GM19023 (cell line): ENCODE results near the gene BRD8.
A peak's percentile ranks its signal among the peaks of the same experiment; 100 is the strongest.
"Not testable (repeated sequence)": the region's sequence is repeated elsewhere in the genome, so short reads cannot be mapped to it uniquely, and the experiment has no call there.

ENCODE experiments used
- ATAC-seq: cut with Tn5 transposase; IDR thresholded peaks from one replicate; pipeline ENCODE4 v1.9.1; 2021; ENCODE audit warnings: mild to moderate bottlenecking, moderate library complexity; ENCODE audit not compliant: unreplicated experiment

BRD8 gene, protein sequence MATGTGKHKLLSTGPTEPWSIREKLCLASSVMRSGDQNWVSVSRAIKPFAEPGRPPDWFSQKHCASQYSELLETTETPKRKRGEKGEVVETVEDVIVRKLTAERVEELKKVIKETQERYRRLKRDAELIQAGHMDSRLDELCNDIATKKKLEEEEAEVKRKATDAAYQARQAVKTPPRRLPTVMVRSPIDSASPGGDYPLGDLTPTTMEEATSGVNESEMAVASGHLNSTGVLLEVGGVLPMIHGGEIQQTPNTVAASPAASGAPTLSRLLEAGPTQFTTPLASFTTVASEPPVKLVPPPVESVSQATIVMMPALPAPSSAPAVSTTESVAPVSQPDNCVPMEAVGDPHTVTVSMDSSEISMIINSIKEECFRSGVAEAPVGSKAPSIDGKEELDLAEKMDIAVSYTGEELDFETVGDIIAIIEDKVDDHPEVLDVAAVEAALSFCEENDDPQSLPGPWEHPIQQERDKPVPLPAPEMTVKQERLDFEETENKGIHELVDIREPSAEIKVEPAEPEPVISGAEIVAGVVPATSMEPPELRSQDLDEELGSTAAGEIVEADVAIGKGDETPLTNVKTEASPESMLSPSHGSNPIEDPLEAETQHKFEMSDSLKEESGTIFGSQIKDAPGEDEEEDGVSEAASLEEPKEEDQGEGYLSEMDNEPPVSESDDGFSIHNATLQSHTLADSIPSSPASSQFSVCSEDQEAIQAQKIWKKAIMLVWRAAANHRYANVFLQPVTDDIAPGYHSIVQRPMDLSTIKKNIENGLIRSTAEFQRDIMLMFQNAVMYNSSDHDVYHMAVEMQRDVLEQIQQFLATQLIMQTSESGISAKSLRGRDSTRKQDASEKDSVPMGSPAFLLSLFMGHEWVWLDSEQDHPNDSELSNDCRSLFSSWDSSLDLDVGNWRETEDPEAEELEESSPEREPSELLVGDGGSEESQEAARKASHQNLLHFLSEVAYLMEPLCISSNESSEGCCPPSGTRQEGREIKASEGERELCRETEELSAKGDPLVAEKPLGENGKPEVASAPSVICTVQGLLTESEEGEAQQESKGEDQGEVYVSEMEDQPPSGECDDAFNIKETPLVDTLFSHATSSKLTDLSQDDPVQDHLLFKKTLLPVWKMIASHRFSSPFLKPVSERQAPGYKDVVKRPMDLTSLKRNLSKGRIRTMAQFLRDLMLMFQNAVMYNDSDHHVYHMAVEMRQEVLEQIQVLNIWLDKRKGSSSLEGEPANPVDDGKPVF

DNA sequence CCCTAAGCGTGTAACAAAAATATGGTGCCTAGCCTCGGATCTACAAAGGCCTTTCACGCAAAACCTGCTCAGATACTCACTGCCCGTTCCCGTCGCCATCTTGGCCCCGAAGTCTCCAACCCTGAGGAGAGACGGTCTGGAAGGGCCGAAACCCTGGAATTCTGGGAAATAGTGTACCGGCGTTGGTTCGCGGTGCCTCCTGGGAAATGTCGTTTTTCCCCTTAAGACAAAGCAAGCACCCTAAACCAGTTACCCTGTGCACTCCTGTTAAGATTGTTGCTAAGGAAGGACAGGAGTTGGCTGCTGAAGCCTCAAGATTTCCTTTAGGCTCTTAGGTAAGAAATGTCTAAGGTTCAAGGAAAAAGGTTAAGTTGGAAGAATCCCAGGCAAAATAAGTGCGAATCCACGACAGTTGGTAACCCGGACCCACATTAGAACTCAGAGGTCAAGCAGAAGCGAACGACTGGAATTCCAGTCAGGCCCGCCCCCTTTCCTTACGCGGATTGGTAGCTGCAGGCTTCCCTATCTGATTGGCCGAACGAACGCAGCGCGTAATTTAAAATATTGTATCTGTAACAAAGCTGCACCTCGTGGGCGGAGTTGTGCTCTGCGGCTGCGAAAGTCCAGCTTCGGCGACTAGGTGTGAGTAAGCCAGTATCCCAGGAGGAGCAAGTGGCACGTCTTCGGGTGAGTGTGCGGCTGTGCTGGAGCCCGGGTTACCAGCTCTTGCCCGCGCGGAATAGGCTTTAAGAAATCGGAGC is at the start of gene BRD8, which contains the start of gene KIF20A:
TSS of gene BRD8 (minus strand) at position 115 of the 761 bp plus-strand sequence. CDS start at position 99, 16 bp downstream.
TSS of gene KIF20A (plus strand) at position 597 of the 761 bp plus-strand sequence. CDS start 569 bp downstream, outside the sequence.
- peak; percentile 83 for ATAC-seq

DNA sequence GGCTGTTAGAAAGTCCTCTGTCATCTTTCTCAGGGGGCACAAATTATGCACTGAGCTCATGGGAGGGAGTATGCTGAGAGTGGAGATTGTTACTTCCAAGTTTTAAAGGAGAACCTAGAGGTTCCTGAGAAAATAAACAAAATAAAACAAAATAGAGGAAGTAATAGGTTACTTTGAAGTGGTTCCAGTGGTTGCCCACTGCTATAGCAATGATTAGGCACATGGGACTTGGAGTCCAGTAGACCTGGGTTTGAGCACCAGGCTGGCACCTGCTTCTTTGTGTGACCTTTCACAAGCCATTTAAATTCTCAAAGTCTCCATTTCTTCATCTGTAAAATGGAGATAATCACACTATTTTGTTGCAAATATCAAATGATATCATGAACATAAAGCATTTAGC is 48.5 kb upstream of the BRD8 start:
- ATAC-seq = no peak

DNA sequence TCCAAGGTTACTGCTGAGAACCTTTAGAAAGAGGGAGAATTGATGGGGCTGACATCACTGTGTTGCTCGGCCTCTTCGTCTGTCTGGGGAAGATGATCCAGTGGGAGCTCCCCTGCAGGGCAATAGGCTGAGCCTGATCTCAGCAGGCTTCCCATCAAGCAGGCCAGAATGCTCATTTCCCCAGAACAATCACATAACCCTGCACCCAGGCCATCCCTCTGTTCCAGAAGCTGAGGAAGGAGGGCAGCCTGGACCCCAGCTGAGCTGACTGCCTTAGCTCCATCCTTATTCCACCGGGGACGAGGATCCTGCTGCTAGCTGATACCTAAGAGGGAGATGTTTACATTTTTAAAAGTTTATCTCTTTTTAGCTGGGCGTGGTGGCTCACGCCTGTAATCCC is 46.3 kb upstream of the BRD8 start:
- no peak for ATAC-seq

DNA sequence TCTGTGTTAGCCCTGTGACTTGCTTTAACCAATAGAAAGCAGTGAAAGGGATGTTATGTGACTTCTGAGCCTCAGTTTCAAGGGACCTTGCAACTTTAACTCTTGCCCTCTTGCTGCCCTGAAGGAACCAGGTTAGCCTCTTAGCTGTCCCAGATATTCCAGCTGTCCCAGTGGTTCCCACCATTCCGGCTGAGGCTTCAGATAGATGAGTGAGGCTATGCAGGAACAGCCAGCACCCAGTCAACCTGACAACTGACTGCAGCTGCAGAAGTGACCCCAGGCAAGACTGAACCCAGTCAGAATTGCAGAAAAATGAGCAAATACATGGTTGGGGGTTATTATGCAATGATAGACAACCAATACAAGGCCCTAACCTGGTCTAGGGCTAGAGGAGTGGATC is 45.1 kb upstream of the BRD8 start:
- no peak for ATAC-seq

DNA sequence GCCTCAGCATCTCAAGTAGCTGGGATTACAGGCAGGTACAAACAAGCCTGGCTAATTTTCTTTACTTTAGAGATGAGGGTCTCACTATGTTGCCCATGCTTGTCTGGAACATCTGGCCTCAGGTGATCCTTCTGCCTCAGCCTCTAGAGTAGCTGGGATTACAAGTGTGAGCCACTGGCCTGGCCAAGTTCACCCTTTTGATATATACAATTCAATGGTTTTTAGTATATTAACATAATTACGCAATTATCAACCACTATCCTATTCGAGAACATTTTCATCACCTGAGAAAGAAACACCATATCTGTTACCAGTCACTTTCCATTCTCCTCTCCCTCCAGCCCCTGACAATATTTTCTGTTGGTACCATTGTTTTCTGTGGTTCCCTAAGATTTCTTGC is 38.4 kb upstream of the BRD8 start:
- ATAC-seq = no peak

DNA sequence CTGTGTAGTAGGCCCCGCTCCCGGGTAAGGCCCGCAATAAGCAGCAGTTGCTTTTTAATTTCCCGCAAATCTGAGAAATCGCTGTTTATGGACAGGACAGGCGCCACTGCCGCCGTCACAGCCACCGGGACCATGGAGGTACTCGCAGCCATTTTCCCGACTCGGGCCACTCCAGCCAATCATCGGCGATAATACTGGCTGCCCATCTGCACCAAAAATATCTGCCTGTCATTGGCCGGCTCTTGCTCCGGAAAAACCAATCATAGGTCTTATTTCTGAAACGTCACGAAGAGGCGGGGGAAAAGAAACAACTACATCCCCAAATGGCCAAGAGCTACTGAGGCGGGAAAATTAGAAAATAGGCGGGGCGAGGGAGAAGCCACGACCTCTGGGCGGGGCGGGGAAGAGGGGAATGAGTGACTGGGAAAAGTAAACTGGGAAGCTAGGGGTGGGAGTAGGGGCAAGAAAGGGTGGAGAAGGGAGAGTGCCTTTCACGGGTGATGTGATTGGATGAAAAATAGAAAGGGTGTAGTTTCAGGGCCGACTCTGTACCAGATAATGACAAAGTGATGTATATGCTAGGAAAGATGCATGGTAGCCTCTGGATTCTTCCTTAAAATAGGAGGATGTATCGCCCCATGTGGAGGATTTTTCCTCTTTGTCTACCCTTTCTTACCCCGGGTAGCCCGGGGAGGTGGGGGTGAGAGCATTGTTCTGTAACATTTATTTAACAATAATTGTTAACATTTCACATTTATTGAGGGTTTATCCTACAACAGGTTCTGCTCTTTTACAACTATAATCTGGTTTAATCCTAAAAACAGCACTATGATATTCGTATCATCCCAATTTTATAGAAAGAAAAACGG is 35.0 kb upstream of the BRD8 start, which contains the start of gene CDC23:
TSS of gene CDC23 (minus strand) at position 163 of the 869 bp plus-strand sequence. CDS start at position 152, 11 bp downstream.
- ATAC-seq = peak; percentile 99

DNA sequence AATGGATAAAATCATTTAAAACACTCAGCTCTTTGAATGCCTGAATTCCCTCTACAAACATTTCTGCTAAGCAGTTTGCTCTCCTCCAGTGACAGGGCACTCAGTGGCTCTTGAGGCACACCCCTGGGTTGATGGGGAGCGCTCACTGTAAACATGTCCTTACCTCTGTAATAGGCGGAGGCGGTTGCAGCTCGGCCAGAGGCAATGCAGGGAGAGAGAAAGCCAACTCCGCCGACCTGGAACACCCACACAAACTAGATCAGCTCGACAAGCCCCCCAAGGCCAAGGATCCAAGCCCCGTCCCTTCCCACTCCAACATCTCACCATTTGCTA is 34.4 kb upstream of the BRD8 start:
- ATAC-seq = peak; percentile 22

DNA sequence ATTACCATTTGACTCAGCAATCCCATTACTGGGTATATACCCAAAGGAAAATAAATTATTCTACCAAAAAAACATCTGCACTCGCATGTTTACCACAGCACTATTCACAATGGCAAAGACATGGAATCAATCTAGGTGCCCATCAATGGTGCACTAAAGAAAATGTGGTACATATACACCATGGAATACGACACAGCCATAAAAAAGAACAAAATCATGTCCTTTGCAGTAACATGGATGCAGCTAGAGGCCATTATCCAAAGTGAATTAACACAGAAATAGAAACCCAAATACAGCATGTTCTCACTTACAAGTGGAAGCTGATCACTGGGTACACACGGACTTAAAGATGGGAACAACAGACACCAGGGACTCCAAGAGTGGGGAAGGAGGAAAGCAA is 32.6 kb upstream of the BRD8 start:
- ATAC-seq = no peak

DNA sequence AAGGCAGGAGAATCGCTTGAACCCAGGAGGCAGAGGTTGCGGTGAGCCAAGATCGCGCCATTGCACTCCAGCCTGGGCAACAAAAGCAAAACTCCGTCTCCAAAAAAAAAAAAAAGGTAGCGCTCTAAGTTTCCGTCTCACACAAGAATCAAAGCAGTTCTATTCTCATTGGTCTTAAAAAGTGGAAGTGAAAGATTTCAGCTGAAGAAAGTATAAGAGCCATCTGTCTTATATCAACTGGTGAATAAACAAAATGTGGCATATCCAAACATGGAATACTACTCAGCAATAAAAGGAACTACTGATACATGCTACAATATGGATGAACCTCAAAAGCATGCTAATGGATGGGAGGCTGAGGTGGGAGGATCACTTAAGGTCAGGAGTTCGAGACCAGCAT is 15.4 kb upstream of the BRD8 start:
- not testable (repeated sequence) for ATAC-seq

DNA sequence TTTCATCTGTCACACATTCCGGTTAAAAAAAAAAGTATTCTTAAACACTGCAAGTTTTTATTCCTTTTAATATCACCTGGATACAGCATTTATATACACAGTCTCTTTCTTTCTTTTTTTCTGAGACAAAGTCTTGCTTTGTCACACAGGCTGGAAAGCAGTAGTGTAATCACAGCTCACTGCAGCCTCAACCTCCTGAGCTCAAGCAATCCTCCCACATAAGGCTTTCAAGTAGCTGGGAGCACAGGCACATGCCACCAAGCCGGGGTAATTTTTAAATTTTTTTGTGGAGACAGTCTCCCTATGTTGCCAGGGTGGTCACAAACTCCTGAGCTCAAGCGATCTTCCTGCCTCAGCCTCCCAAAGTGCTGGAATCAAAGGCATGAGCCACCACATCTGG is 14.4 kb upstream of the BRD8 start:
- ATAC-seq = no peak

DNA sequence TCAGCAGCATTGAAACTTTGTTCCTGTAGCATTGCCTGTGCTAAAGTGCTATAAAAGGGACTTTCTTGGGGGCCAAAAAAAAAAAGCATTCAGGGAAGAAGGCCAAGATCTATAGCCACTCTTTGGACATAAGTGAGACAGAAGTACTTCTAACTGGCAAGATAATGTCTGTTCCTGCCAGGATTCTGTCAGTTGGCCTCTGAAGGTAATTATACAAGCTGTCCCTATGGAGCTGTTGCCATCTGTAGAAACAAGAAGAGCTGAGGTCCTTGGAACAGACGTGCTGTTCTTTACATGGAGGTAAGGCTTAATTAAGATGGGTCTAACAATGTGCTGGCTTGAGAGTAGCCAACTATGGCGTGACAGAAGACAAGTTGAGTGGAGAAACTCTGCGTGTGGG is 10.2 kb upstream of the BRD8 start:
- no peak for ATAC-seq

DNA sequence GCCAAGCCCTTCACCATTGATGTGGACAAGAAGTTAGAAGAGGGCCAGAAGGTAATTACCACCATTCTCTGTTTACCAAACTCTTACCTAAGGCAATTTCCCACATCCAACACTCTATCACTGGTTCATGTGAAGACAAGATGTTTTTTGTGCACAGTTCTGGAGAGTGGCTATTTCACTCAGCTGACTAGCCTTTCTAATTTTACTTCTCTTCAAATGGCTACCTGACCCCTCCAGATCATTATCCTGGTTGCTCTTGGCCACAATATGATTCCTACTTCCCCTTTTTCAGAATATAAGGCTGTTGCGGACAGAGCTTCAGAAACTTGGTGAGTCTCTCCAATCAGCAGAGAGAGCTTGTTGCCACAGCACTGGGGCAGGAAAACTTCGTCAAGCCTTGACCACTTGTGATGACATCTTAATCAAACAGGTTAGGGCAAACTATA is 7.6 kb upstream of the BRD8 start:
- no peak for ATAC-seq

DNA sequence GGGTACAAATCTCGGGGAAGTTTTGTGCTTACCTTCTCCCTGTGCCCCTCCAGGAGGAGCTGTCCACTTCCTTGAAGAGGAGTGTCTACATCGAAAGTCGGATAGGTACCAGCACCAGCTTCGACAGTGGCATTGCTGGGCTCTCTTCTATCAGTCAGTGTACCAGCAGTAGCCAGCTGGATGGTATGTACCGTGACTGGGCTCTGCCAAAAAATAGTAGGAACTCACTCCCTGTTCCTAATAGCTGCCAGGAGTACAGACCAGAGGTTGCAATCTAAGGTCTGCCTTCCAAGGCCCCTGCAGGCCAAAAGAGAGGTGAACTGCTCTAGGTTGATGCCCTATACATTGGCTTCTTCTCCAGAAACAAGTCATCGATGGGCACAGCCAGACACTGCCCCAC is 4.4 kb upstream of the BRD8 start:
- no peak for ATAC-seq

DNA sequence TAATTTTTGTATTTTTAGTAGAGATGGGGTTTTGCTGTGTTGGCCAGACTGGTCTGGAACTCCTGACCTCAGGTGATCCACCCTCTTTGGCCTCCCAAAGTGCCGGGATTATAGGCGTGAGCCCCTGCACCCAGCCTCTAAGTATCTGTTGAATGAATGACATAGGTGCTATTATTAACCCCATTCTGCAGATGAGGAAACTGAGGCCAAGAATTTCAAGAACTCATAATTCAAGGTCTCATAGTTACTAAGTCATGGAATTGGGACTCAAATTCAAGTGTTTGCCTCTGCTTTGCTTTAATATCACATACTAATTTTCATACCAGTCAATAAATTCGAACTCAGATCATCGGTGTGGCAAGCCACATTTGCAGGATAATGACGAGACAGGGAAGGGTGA is 2.4 kb upstream of the BRD8 start:
- no peak for ATAC-seq

DNA sequence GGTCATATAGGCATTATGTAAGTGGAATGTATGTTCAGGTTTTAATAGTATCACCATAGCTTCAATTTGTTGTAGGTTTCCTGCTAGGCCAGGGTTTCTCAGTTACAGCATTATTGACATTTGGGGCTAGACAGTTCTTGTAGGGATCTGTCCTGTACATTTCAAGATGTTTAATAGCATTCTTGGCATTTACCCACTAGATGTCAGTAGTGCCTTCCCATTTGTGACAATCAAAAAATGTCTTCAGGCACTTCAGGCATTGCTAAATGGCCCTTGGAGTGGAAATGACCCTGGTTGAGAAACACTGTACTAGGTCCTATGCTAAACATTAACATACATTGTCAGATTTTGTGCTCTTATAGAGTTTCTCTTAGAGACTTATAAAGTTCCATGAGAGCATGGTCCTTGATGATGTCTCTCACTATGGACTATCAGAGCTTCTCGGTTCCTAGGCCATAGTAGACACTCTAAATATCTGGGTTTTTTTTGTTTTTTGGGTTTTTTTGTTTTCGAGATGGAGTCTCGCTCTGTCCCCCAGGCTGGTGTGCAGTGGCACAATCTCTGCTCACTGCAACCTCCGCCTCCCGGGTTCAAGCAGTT is 1.9 kb upstream of the BRD8 start:
- ATAC-seq = no peak

DNA sequence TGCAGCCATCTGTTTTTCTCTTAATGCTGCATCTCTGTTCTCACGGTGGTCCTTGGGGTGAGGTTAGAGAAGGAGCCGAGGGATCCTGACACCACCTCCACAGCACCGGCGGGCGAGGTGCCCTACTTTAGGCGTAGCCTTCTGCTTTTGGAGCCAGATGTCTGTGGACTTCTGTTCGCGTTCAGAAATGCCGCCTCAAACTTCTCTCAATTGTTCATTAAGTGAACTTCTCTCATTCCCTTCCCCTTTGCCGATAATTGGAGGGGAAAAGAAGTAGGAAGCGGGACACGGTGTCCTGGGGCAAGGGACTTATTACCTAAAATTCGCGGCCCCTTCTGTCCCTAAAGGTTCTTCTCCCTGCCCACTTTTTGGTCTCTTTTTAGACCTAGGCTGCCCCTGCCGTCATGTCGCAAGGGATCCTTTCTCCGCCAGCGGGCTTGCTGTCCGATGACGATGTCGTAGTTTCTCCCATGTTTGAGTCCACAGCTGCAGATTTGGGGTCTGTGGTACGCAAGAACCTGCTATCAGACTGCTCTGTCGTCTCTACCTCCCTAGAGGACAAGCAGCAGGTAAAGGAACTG is 937 bp upstream of the BRD8 start:
- no peak for ATAC-seq

DNA sequence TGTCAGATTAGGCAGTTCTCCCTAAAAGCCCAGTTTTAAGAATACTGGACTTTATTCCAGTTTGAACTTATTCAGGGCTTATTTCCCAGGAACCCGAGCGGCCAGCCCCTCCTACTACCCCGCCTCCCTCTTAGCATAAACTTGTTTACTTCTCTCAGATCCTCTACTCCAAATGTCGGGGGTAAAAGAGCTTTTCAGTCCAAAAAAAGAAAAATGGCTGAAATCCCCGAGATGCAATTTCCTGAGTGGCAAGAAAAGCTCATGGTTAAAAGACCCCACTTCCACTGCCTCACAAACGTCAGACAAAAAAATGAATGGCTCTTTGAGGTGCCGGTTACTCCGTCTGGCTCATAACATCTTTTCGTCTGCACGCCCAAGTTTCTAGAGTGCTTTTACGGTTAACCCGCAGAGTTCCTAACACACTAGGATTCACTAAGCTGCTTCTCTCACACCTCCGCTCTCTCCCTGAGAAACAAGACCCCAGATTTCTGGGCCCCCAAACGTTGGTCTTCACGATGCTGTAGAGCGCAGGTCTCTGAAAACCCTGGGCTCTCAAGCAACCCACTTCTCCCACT is 402 bp downstream of the BRD8 start:
- ATAC-seq = no peak

DNA sequence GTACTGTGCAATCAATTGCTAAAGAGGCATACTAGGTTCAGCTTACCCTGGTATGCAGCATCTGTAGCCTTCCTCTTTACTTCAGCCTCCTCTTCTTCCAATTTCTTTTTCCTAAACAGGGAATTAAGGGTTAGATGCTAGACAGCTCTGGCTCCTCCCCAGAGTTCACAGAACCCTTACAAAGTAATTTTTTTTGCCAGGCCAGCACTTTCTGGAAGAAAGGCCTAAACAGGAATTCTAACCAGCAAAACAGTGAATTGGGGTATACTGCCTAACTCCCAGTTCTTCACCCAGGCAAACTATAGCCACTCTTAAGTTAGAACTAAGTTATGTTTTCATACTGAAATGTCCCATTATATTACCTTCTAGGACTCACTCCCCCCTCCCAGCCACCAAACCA is 8.1 kb downstream of the BRD8 start:
- no peak for ATAC-seq
